A673 (cell line): Measurements from ENCODE around the gene CCSER1. TPM values are rescaled to one million over a fixed set of nuclear protein-coding genes. Genes with fewer than 3 reads are reported as not detected.

Source experiments
- BruUV-seq: library from RNA; stranded (reverse); fragments of 400-500 nt; replicated peaks from 2 replicates; lab custom pipeline; 2021; lab: Mats Ljungman, UMichigan
- CTCF ChIA-PET: fragments of 300-600 bp; sonication (Branson Sonifier 250); formaldehyde crosslinking; loops from one replicate; lab custom pipeline; 2022; ENCODE audit warnings: antibody characterized with exemption; lab: Charles Lee
- POLR2A ChIA-PET: fragments of 300-600 bp; sonication (Branson Sonifier 250); formaldehyde crosslinking; loops from one replicate; lab custom pipeline; 2022; ENCODE audit warnings: antibody characterized with exemption; ENCODE audit not compliant: low non-redundant PET; lab: Charles Lee
- DNase-seq: peaks from one replicate; pipeline ENCODE4 v3.0.0-alpha.2; 2015; ENCODE audit warnings: low spot score
- H3K27ac ChIP-seq: fragments of 200-600 bp; sonication (generic); 2 replicates; pipeline ENCODE4 v1.5.1; 2016; ENCODE audit warnings: mixed run types, low read depth, mild to moderate bottlenecking, mixed read lengths, antibody characterized with exemption, low read length; ENCODE audit not compliant: poor library complexity, severe bottlenecking
- H3K27me3 ChIP-seq: fragments of 200-600 bp; sonication (generic); replicated peaks from 2 replicates; pipeline ENCODE4 v1.6.1; 2017; ENCODE audit warnings: mixed run types, low read depth, mild to moderate bottlenecking, mixed read lengths, antibody characterized with exemption, low read length; ENCODE audit not compliant: insufficient read depth, poor library complexity
- H3K36me3 ChIP-seq: fragments of 200-600 bp; sonication (generic); 2 replicates; pipeline ENCODE4 v1.6.1; 2016; ENCODE audit warnings: mixed run types, mild to moderate bottlenecking, mixed read lengths, antibody characterized with exemption, low read length; ENCODE audit not compliant: insufficient read depth, poor library complexity, severe bottlenecking
- H3K4me1 ChIP-seq: fragments of 200-600 bp; sonication (generic); 2 replicates; pipeline ENCODE4 v1.6.1; 2017; ENCODE audit warnings: mixed run types, mild to moderate bottlenecking, mixed read lengths, antibody characterized with exemption, low read length; ENCODE audit not compliant: insufficient read depth, poor library complexity, severe bottlenecking
- H3K4me3 ChIP-seq: fragments of 200-600 bp; sonication (generic); 2 replicates; pipeline ENCODE4 v1.5.1; 2016; ENCODE audit warnings: low read depth, mixed run types, mild to moderate bottlenecking, mixed read lengths, low read length; ENCODE audit not compliant: poor library complexity, severe bottlenecking
- H3K9me3 ChIP-seq: fragments of 200-600 bp; sonication (generic); 2 replicates; pipeline ENCODE4 v1.6.1; 2016; ENCODE audit warnings: mixed run types, low read depth, mild to moderate bottlenecking, mixed read lengths, antibody characterized with exemption, low read length; ENCODE audit not compliant: poor library complexity, severe bottlenecking
- CTCF ChIP-seq: fragments of 300-800, 200-600 bp; sonication (generic); conservative IDR thresholded peaks from 2 replicates; pipeline ENCODE4 v1.5.1; 2017; ENCODE audit warnings: low read depth, mild to moderate bottlenecking, antibody characterized with exemption, low read length, moderate library complexity, mixed read lengths
- EZH2 ChIP-seq: fragments of 200-600 bp; sonication (generic); IDR thresholded peaks from 2 replicates; pipeline ENCODE4 v1.6.1; 2017; ENCODE audit warnings: borderline replicate concordance, low read depth, mild to moderate bottlenecking, mixed read lengths, antibody characterized with exemption, low read length; ENCODE audit not compliant: poor library complexity, severe bottlenecking
- intact Hi-C: fragments of 100-400 bp; cut with micrococcal nuclease; formaldehyde crosslinking; loops from one replicate; pipeline ENCODE4 v1.10.0; 2022; ENCODE audit not compliant: unreplicated experiment
- total RNA-seq: library from RNA; stranded (reverse); gene quantifications from 2 replicates; pipeline ENCODE4 v1.2.3, GENCODE V29; 2021

The CCSER1 gene
- total RNA-seq, 1 experiment from 2014 or later: not detected

DNA sequence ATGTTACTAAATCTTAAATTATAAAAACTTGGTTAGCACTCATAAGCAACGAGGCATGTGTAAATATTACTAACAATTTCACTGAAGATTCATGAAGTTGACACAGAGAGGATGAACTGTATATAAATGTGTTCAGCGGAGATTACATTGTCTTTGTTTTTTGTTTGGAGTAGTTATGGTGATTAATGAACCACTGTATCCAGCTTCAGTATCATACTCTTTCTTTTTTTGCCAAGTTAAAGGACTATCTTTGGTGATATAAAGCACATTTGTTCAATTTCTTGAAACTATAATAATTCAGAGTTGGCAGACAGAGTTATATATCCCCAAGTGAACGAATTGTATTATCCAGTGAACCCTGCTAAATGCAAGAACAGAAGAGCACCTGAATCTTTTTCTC lies 497.6 kb downstream of the CCSER1 start:
- intact Hi-C loops: no loop called here
- CTCF ChIA-PET: no interaction called here
- no TSS peak for BruUV-seq
- no peaks in the 10 kb centered on the region for H3K9me3 ChIP-seq
- TF ChIP-seq EZH2: no peak
- TF ChIP-seq CTCF: no peak
- POLR2A ChIA-PET: no interaction called here
- no peak overlapping the region for H3K4me3 ChIP-seq
- no peaks in the 10 kb centered on the region for H3K36me3 ChIP-seq
- no peaks in the 10 kb centered on the region for H3K4me1 ChIP-seq
- H3K27ac ChIP-seq: no peak overlapping the region
- H3K27me3 ChIP-seq: no peaks in the 10 kb centered on the region
- DNase-seq: no peak

GRCh38 chr4:90641861-90642599 lies 514.8 kb downstream of the CCSER1 start:
- intact Hi-C loops: no loop called here
- no peaks in the 10 kb centered on the region for H3K4me1 ChIP-seq
- no peaks in the 10 kb centered on the region for H3K9me3 ChIP-seq
- H3K27ac ChIP-seq: no peak overlapping the region
- TF ChIP-seq CTCF (no peak), EZH2 (no peak)
- no peak overlapping the region for H3K4me3 ChIP-seq
- CTCF ChIA-PET: no interaction called here
- no TSS peak for BruUV-seq
- H3K27me3 ChIP-seq: no peaks in the 10 kb centered on the region
- POLR2A ChIA-PET: no interaction called here
- DNase-seq: no peak
- no peaks in the 10 kb centered on the region for H3K36me3 ChIP-seq

GRCh38 chr4:90643156-90643555 lies 516.0 kb downstream of the CCSER1 start:
- no peak for TF ChIP-seq CTCF
- TF ChIP-seq EZH2: no peak
- Histone ChIP-seq H3K27ac (no peak overlapping the region), H3K36me3 (no peaks in the 10 kb centered on the region), H3K9me3 (no peaks in the 10 kb centered on the region), H3K4me1 (no peaks in the 10 kb centered on the region), H3K4me3 (no peak overlapping the region), H3K27me3 (no peaks in the 10 kb centered on the region)
- POLR2A ChIA-PET: no interaction called here
- CTCF ChIA-PET: no interaction called here
- BruUV-seq: no TSS peak
- no peak for DNase-seq
- intact Hi-C loops: no loop called here
